Glutamatergic neuron (in vitro differentiated cells): ENCODE data around the gene KRT73. TPM values are rescaled to one million over a fixed set of nuclear protein-coding genes. Genes with fewer than 3 reads are reported as not detected.

Experiments
- DNase-seq: peaks from one replicate; pipeline ENCODE4 v3.0.0; 2022
- H3K27ac Mint-ChIP-seq: one replicate; pipeline ENCODE4 v1.8.0; 2020; ENCODE audit warnings: mild to moderate bottlenecking, mixed read lengths, inconsistent platforms; ENCODE audit not compliant: unreplicated experiment
- H3K27me3 Mint-ChIP-seq: one replicate; pipeline ENCODE4 v1.8.0; 2020; ENCODE audit warnings: mild to moderate bottlenecking, moderate library complexity, mixed read lengths, inconsistent platforms; ENCODE audit not compliant: unreplicated experiment
- H3K36me3 Mint-ChIP-seq: one replicate; pipeline ENCODE4 v1.8.0; 2020; ENCODE audit warnings: mild to moderate bottlenecking, mixed read lengths, inconsistent platforms; ENCODE audit not compliant: unreplicated experiment
- H3K4me1 Mint-ChIP-seq: one replicate; pipeline ENCODE4 v1.8.0; 2020; ENCODE audit warnings: mild to moderate bottlenecking, low read depth, mixed read lengths, inconsistent platforms; ENCODE audit not compliant: unreplicated experiment
- H3K4me3 Mint-ChIP-seq: one replicate; pipeline ENCODE4 v1.8.0; 2020; ENCODE audit warnings: mild to moderate bottlenecking, mixed read lengths, inconsistent platforms; ENCODE audit not compliant: unreplicated experiment
- H3K9me3 Mint-ChIP-seq: one replicate; pipeline ENCODE4 v1.8.0; 2020; ENCODE audit warnings: mild to moderate bottlenecking, moderate library complexity, mixed read lengths, inconsistent platforms; ENCODE audit not compliant: unreplicated experiment
- CTCF ChIP-seq: fragments of 200-600 bp; sonication (generic); IDR thresholded peaks from one replicate; pipeline ENCODE4 v1.5.0; 2021; ENCODE audit not compliant: partially characterized antibody, unreplicated experiment
- total RNA-seq: library from RNA; stranded (reverse); fragmentation: NEBNext Ultra II Directional; extraction: Animal tissue kit (Norgen Biotek cat#: 25700); gene quantifications from one replicate; pipeline ENCODE4 v1.2.1, GENCODE V29; 2021; ENCODE audit not compliant: unreplicated experiment

The KRT73 gene
- total RNA-seq, 1 donor from 2014 or later, result not detected

GRCh38 chr12:52662918-52663229, 44.5 kb upstream of the KRT73 start:
- no peak overlapping the region for H3K27ac Mint-ChIP-seq
- no peaks in the 10 kb centered on the region for H3K36me3 Mint-ChIP-seq
- DNase-seq, result no peak
- no peaks in the 10 kb centered on the region for H3K27me3 Mint-ChIP-seq
- peaks cover 2% of the 10 kb centered on the region for H3K9me3 Mint-ChIP-seq
- no peaks in the 10 kb centered on the region for H3K4me1 Mint-ChIP-seq
- H3K4me3 Mint-ChIP-seq, result no peak overlapping the region
- TF ChIP-seq CTCF, result no peak

GRCh38 chr12:52662093-52662917, 43.9 kb upstream of the KRT73 start:
- H3K27me3 Mint-ChIP-seq, result no peaks in the 10 kb centered on the region

GRCh38 chr12:52661668-52662067, 43.3 kb upstream of the KRT73 start:
- H3K27me3 Mint-ChIP-seq, result no peaks in the 10 kb centered on the region
- TF ChIP-seq CTCF, result no peak
- peaks cover 2% of the 10 kb centered on the region for H3K9me3 Mint-ChIP-seq

More at GRCh38 chr12:52662093-52662917, 43.9 kb upstream of the KRT73 start:
- no peak for DNase-seq
- no peak overlapping the region for H3K4me3 Mint-ChIP-seq
- H3K9me3 Mint-ChIP-seq, result peaks cover 2% of the 10 kb centered on the region
- no peak overlapping the region for H3K27ac Mint-ChIP-seq
- TF ChIP-seq CTCF, result no peak
- H3K36me3 Mint-ChIP-seq, result no peaks in the 10 kb centered on the region
- H3K4me1 Mint-ChIP-seq, result no peaks in the 10 kb centered on the region

GRCh38 chr12:52660934-52661499, 42.7 kb upstream of the KRT73 start:
- Mint-ChIP-seq H3K9me3 (peaks cover 2% of the 10 kb centered on the region), H3K27me3 (no peaks in the 10 kb centered on the region), H3K4me1 (no peaks in the 10 kb centered on the region), H3K4me3 (no peak overlapping the region), H3K36me3 (no peaks in the 10 kb centered on the region), H3K27ac (no peak overlapping the region)
- TF ChIP-seq CTCF, result no peak
- no peak for DNase-seq

More at GRCh38 chr12:52661668-52662067, 43.3 kb upstream of the KRT73 start:
- H3K27ac Mint-ChIP-seq, result no peak overlapping the region
- H3K4me3 Mint-ChIP-seq, result no peak overlapping the region
- H3K4me1 Mint-ChIP-seq, result no peaks in the 10 kb centered on the region
- H3K36me3 Mint-ChIP-seq, result no peaks in the 10 kb centered on the region
- no peak for DNase-seq

- Mint-ChIP-seq H3K4me1 (no peaks in the 10 kb centered on the region), H3K27me3 (peaks cover 5% of the 10 kb centered on the region)
- DNase-seq, result no peak
Observed at GRCh38 chr12:52659951-52660350, 41.6 kb upstream of the KRT73 start.

More at GRCh38 chr12:52659951-52660350, 41.6 kb upstream of the KRT73 start:
- Mint-ChIP-seq H3K9me3 (peaks cover 2% of the 10 kb centered on the region), H3K4me3 (no peak overlapping the region), H3K27ac (no peak overlapping the region), H3K36me3 (no peaks in the 10 kb centered on the region)
- TF ChIP-seq CTCF, result no peak
